K562 (cell line): ENCODE results near the gene KCNF1. TPM values are rescaled to one million over a fixed set of nuclear protein-coding genes. Genes with fewer than 3 reads are reported as not detected.

Source experiments
- ARID1B ChIP-seq: fragments of 450-650 bp; IDR thresholded peaks from 2 replicates; pipeline ENCODE4 v1.6.1; 2016; ENCODE audit warnings: antibody characterized with exemption, mild to moderate bottlenecking, inconsistent platforms
- BRCA1 ChIP-seq, 2 experiments: fragments of 450-650 bp in 1 of 2; sonication (generic) in 1 of 2; formaldehyde crosslinking in 1 of 2; IDR thresholded peaks; 2 replicates each; pipeline versions ENCODE4 v1.5.0 to v1.6.1; 2017 to 2020; ENCODE audit warnings: mild to moderate bottlenecking in 1 of 2, missing genetic modification reagents in 1 of 2
- ETS1 ChIP-seq: conservative IDR thresholded peaks from 2 replicates; pipeline ENCODE4 v1.6.1; 2011; ENCODE audit warnings: low read depth, mild to moderate bottlenecking, low read length; ENCODE audit not compliant: control insufficient read depth
- IRF9 ChIP-seq: fragments of 450-650 bp; IDR thresholded peaks from 2 replicates; pipeline ENCODE4 v1.6.1; 2016; ENCODE audit warnings: missing biosample characterization, missing genetic modification characterization
- NR2C1 ChIP-seq, 2 experiments: fragments of 450-650 bp; IDR thresholded peaks; 2 replicates each; pipeline ENCODE4 v1.6.1; 2017; ENCODE audit warnings: mild to moderate bottlenecking in 2 of 2, antibody characterized with exemption in 1 of 2, inconsistent platforms in 1 of 2, missing compliant biosample characterization in 1 of 2, missing genetic modification characterization in 1 of 2
- OTX1 ChIP-seq: fragments of 450-650 bp; formaldehyde crosslinking; IDR thresholded peaks from 2 replicates; pipeline ENCODE4 v1.4.0; 2022; ENCODE audit warnings: mild to moderate bottlenecking
- RFX1 ChIP-seq: fragments of 450-650 bp; IDR thresholded peaks from 2 replicates; pipeline ENCODE4 v1.6.1; 2016; ENCODE audit warnings: mild to moderate bottlenecking, moderate library complexity
- SRSF1 ChIP-seq: fragments of 200-400 bp; formaldehyde crosslinking; IDR thresholded peaks from 2 replicates; pipeline ENCODE4 v1.6.1; 2017; ENCODE audit warnings: mild to moderate bottlenecking, low read depth, low read length, moderate library complexity
- TAF1 ChIP-seq: IDR thresholded peaks from 2 replicates; pipeline ENCODE4 v1.6.1; 2011; ENCODE audit warnings: mild to moderate bottlenecking, low read length, moderate library complexity; ENCODE audit not compliant: insufficient read depth, control insufficient read depth, severe bottlenecking; ENCODE audit errors: extremely low read depth
- U2AF1 ChIP-seq: fragments of 200-400 bp; formaldehyde crosslinking; optimal IDR thresholded peaks from 2 replicates; pipeline ENCODE3; 2017; ENCODE audit warnings: mild to moderate bottlenecking, low read depth, low read length, moderate library complexity
- ZFPM2 ChIP-seq: fragments of 250-450 bp; sonication (Bioruptor Pico); IDR thresholded peaks from 2 replicates; pipeline ENCODE4 v1.5.1; 2022; ENCODE audit warnings: mild to moderate bottlenecking
- polyA plus RNA-seq, 8 experiments: library from polyadenylated mRNA; depleted of rRNA in 4 of 8; stranded (reverse) in 5 of 8; unstranded in 3 of 8; fragments of >200 nt; fragmentation: Nextera tagmentation in 2 of 8; fragmentation: Illumina TruSeq in 1 of 8; extraction: Ambion mirVana in 2 of 8; extraction: Trizol in 1 of 8; gene quantifications; 2 replicates each; pipeline versions ENCODE4 v1.2.1 to v1.2.3, GENCODE V29; 2011 to 2014; ENCODE audit warnings: inconsistent platforms in 1 of 8, missing spikeins in 1 of 8
- total RNA-seq, 7 experiments: library from RNA; depleted of rRNA in 6 of 7; stranded (reverse); fragments of >200 nt in 6 of 7; fragmentation: Illumina TruSeq in 2 of 7; extraction: Trizol in 2 of 7; gene quantifications; 2 replicates each; pipeline versions ENCODE4 v1.2.1 to v1.2.3, GENCODE V29; 2011 to 2021; ENCODE audit warnings: low replicate concordance in 1 of 7
- TF ChIP-seq, protein P1 (sequence below), 2 experiments: fragments of 450-650 bp; formaldehyde crosslinking in 1 of 2; IDR thresholded peaks; 2 replicates each; pipeline versions ENCODE4 v1.4.0 to v1.6.1; 2014 to 2020; ENCODE audit warnings: mild to moderate bottlenecking in 2 of 2, borderline replicate concordance in 1 of 2, low read depth in 1 of 2
- TF ChIP-seq, protein P2 (sequence below): fragments of 200-400 bp; formaldehyde crosslinking; IDR thresholded peaks from 2 replicates; pipeline ENCODE4 v1.6.1; 2017; ENCODE audit warnings: mild to moderate bottlenecking, low read depth, low read length, moderate library complexity

The KCNF1 gene
- total and polyA plus RNA-seq, 9 of the 15 experiments (the other 6 are each of a cell fraction or from before 2014, with no cell fraction given): not detected

GRCh38 chr2:10878268-10878915, 33.3 kb upstream of the KCNF1 start (continued):
- no peak for TF ChIP-seq IRF9 (tag)
- no peak for TF ChIP-seq BRCA1 (IDR thresholded peaks at IDR 0.05)
- no peak for TF ChIP-seq BRCA1 (CRISPR knock-in tag; IDR thresholded peaks at IDR 0.05)
- no peak for TF ChIP-seq ZFPM2
- TF ChIP-seq, protein P1, sequence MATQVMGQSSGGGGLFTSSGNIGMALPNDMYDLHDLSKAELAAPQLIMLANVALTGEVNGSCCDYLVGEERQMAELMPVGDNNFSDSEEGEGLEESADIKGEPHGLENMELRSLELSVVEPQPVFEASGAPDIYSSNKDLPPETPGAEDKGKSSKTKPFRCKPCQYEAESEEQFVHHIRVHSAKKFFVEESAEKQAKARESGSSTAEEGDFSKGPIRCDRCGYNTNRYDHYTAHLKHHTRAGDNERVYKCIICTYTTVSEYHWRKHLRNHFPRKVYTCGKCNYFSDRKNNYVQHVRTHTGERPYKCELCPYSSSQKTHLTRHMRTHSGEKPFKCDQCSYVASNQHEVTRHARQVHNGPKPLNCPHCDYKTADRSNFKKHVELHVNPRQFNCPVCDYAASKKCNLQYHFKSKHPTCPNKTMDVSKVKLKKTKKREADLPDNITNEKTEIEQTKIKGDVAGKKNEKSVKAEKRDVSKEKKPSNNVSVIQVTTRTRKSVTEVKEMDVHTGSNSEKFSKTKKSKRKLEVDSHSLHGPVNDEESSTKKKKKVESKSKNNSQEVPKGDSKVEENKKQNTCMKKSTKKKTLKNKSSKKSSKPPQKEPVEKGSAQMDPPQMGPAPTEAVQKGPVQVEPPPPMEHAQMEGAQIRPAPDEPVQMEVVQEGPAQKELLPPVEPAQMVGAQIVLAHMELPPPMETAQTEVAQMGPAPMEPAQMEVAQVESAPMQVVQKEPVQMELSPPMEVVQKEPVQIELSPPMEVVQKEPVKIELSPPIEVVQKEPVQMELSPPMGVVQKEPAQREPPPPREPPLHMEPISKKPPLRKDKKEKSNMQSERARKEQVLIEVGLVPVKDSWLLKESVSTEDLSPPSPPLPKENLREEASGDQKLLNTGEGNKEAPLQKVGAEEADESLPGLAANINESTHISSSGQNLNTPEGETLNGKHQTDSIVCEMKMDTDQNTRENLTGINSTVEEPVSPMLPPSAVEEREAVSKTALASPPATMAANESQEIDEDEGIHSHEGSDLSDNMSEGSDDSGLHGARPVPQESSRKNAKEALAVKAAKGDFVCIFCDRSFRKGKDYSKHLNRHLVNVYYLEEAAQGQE (IDR thresholded peaks at IDR 0.05; ENCODE audit: borderline replicate concordance): no peak
- TF ChIP-seq, protein P1 (CRISPR knock-in tag; IDR thresholded peaks at IDR 0.05; ENCODE audit: low read depth): no peak
- TF ChIP-seq OTX1 (CRISPR knock-in tag): no peak
- TF ChIP-seq, protein P2, sequence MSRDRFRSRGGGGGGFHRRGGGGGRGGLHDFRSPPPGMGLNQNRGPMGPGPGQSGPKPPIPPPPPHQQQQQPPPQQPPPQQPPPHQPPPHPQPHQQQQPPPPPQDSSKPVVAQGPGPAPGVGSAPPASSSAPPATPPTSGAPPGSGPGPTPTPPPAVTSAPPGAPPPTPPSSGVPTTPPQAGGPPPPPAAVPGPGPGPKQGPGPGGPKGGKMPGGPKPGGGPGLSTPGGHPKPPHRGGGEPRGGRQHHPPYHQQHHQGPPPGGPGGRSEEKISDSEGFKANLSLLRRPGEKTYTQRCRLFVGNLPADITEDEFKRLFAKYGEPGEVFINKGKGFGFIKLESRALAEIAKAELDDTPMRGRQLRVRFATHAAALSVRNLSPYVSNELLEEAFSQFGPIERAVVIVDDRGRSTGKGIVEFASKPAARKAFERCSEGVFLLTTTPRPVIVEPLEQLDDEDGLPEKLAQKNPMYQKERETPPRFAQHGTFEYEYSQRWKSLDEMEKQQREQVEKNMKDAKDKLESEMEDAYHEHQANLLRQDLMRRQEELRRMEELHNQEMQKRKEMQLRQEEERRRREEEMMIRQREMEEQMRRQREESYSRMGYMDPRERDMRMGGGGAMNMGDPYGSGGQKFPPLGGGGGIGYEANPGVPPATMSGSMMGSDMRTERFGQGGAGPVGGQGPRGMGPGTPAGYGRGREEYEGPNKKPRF: no peak
- TF ChIP-seq ARID1B: no peak
- no peak for TF ChIP-seq U2AF1
- no peak for TF ChIP-seq SRSF1
- no peak for TF ChIP-seq RFX1
- TF ChIP-seq NR2C1 (IDR thresholded peaks at IDR 0.05): no peak
- no peak for TF ChIP-seq NR2C1 (tag; IDR thresholded peaks at IDR 0.05)
- TF ChIP-seq TAF1: no peak
- no peak for TF ChIP-seq ETS1
